ENCODE results near the gene DHCR7.
"Not testable (repeated sequence)": the region's sequence is repeated elsewhere in the genome, so short reads cannot be mapped to it uniquely, and the experiment has no call there.

The DHCR7 gene

DNA sequence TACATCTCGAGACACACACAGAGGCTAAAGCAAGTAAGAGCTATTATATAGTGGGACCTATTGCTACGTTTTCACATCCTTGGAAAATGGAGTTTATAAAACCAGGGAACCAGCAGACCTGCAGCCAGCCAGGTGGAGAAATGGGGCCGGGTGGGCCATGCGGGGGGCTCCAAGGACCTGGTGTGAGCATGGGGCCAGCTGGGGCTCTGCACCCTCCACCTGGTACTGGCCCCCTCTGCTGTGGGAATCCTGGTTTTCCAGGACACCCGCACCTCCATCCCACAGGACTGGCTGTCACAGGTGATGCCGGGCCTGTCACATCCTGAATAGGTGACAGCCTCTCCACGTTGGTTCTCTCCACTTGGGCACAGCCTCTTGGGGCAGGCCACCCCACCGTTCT lies 11.3 kb downstream of the DHCR7 start:
- DNase-seq: no peak

DNA sequence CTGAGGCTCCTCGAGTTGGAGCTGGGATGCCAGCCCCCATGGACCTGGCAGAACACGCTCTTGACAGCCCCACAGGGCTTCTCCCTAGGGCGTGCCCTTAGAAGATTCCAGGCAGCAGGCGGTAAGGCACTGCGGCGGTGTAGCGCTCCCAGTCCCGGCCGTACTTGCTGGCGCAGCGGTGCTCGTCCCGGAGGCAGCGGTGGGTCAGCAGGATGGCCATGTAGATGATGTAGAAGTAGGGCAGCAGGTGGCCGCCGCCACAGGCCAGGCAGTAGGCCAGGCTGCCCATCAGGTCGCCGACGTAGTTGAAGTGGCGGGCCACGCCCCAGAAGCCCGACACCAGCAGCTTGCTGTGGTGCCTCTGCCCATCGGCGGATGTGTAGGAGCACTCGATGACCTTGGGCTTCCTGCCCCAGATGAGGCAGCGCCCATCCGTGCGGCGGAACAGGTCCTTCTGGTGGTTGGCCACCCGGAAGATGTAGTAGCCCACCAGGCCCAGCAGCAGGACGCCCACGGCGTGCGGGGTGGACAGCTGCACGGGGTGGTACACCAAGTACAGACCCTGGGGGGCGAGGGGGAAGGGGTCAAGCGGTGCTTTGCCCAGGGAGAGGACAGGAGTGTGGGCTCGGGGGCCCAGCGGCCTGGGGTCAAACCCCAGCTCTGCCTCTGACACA lies 12.8 kb downstream of the DHCR7 start:
- no peak for DNase-seq

DNA sequence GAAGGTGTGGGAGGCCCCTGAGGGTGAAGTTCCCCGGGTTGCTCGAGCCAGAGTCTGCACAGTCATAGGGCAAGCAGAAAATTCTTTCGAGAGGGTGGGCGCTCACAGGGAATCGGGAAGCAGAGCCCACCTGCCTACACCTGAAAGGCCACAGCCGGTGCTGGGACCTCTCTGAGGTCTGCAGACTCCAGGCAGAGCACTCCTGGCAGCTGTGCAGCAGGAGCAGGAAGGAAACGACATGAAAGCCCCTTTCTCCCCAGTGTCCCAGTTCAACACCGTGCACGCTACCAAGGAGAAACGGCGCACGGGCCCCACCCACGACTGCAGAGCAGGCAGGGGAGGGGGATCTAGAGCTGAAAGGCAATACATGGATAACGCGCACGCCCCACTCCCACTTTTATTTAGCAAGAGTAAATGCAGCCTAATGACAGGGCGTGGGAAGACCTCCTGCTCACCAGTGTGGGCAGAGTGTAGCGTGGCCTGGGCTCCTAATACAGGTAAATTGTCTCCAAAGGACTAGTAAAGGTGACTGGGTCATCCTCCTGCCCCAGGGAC lies 13.5 kb downstream of the DHCR7 start:
- DNase-seq: no peak

DNA sequence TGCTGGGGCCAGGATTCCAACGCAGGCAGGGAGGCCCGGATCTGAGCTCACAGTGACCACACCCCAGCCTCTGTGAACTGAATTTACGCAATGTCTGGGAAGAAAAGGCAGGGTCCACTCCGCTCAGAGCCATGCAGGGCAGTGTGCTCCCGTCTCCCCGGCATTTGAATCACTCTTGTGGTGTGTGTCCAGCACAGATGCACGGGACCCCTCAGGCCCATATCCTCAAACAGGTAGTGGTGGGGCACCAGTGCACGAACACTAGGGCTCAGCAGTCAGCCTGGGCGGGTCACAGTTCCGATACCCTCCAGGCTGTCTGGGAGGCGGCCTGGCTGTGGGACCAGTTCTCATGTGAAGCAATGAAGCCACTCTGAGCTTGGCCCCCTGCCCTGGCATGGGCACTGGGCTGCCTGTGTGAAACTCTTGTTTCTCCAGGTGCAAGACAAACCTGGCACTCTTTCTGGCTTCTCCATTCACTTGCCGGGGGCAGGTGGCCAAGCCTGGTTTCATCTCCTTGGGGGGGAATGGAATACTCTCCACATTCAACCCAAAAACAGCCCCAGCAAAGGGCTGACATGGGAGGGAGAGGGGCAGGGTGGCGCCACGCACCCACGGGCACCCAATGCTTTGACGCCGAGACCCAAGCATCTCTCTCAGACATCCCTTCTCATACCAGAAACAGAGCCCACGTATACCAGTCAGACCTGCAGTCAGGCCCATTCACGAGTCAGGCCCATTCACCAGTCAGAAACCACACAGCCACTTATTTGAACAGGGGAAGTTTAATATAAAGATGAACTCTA lies 14.3 kb downstream of the DHCR7 start:
- DNase-seq: no peak

DNA sequence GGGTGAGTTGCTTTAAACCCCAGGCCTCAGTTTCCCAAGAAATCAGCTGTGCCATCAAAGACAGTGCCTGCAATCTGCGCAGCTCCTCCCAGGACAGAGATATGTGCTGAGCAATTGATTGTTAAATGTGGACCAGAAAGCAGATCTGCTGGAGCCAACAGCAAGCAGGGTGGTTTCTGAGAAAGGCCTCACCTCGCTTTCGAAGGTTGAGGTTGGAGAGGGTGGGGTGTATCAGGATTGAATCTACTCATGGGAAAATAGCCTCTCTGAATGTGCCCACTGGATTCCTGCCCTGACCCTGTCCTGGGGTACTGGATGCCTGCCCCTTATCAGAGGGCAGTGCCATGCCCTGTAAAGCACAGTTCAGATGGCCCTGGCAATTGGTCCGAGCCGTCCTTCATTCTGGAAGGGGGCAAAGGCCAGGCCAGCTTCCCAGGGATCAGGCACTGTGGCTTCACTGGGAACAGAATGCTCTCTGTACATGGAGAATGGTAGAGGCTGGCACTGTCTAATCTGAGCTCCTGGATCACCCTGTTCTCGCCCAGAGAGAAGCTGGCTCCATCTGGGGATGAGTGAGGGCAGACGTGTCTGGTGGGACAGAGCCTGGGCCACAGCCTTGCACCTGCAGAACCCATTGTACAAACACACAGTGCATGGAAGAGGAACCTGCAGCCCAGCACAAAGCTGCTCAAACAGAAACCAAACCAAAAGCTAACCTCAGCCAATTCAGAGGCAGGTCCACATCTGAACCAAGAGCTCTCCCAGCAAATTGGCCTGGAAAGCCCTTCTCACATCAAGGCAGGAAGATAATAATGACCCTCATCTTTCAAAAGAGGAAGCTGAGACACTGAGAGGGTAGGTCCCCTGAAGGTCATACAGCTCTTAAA lies 15.2 kb downstream of the DHCR7 start:
- DNase-seq: no peak

DNA sequence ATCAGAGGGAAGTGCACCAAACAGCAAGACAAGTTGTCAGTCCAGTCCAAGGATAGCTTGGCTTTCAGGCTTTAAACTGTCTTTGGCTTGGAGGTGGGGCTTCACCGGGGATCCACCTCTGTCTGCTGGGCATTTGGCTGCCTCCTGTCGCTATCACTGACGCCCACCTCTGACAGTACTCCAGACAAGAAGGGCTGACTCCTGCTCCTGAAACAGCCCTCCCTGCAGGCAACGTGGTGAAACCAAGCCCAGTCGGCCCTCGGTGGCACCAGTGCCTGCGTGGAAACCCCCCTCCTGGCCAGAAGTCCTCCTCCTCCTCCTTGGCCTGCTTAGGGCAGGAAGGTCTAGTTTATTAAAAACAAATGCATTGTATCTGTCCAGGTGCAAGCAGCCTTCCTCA lies 16.9 kb downstream of the DHCR7 start:
- DNase-seq: no peak

DNA sequence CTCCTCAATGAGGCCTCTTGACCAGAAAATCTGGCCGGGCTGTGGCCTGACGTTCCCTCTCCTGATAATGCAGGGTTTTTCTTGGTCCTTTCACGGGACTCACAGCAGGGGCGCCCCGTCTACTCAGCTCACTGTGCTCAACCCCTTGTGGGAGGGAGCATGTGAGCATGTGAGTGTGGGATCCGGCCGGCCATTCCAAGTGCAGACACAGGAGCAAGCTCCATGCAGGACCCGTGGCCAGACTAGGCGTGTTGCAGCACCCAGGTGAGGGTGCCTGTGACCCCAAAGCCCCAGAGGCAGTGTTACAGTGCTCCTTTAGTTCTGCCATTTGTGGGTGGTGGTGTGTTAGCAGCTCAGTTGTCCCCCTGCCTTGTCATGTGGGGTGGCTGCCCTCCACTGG lies 18.0 kb downstream of the DHCR7 start:
- DNase-seq: no peak

DNA sequence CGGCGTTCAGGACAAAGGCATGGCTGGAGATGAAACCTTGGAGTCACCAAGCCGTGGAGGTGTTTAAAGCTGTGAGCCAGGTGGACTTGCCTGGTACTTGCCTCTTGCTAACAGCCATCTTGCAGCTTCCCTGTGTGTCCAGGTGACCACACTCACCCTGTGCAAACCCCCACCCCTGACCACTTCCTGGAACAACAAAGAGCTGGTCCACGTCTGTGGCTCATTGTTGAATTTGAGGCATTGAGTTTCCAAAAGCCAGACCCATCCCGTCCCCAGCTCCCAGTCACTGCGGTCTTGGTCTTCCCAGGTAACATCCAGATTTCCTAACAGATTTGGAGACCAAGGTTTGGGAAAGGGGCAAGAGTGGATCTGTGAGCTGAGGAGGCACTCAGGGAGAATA lies 18.5 kb downstream of the DHCR7 start:
- DNase-seq: no peak

DNA sequence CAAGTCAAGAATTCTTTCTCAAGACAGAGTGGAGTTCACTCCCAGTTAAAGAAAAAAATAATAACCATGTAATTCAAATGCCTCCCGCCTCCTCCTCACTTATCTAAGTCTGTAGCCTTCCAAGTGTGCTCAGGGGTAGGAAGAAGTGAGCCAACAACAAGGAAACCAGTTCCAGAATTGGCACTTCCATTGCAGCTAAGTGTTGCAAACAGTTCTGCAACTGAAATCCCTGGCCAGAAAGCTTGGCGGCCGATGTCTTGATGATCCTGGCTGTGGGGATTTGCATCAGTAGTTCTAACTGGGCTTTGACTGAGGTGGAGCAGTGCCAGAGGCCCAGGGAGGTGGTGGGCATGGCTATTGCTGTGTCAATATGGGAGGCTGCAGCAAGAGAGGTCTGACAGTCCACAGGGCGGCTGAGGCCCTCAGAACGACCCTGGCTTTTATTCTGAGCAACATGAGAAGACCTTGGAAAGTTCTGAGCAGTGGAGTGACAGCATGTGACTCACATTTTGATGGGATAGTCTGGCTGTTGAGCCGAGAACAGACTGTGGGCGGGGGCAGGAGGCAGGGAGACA lies 19.2 kb downstream of the DHCR7 start:
- no peak for DNase-seq

DNA sequence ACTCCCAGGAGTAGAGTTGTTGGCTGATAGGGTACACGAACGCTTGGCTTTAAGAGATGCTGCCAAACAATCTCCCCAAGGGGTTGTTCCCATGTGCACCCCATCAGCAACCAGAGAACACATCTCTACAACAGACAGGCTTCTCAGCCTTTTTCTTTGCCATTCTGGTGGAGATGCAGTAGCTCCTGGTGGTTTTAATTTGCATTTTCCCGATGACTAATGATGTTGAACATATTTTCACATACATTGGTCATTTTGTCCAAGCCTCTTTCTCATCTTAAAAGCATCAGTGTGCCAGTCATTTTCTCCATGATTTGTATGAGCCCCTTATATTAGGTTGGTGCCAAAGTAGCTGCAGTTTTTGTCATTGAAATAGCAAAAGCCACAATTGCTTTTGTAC lies 21.8 kb downstream of the DHCR7 start:
- peak; percentile 39 to 48 for DNase-seq

DNA sequence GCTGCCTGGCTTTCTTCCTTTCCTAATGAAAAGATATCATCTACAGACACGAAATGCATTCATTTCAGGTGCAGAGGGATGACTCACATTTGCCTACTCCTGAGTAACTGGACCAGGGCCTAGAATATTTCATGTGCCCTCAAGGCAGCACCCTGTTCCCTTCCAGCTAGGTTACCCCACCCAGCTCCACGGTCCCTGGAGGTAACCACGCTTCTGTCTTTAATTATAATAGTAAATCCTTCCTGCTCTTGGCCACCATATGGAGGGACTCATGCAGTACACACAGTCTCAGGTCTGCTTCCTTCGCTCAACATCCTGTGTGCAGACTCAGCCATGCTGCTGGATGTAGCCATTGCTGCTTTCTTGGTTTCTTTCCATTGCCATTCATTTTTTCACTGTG lies 22.3 kb downstream of the DHCR7 start:
- peak; percentile 86 to 88 for DNase-seq

DNA sequence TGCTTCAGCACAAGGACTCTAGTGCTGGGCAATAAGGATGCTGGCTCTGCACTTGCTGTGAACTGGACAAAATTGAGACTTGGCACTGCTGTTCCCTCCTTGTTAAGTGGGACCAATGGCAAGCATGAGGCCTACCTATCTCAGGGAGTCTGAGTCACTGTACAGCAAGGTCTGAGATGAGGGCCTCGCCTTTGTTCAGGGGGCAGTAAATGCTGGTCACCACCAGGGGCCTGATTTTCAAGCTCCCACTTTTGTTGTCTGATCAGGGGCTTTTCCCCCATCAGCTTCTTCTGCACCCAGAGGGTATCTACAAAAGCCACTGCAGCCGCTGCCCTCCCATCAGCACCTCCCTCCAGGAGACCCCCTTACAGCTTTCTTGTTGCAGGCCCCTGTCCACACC lies 22.8 kb downstream of the DHCR7 start:
- peak in 1 of 2 experiments; percentile 72 for DNase-seq

DNA sequence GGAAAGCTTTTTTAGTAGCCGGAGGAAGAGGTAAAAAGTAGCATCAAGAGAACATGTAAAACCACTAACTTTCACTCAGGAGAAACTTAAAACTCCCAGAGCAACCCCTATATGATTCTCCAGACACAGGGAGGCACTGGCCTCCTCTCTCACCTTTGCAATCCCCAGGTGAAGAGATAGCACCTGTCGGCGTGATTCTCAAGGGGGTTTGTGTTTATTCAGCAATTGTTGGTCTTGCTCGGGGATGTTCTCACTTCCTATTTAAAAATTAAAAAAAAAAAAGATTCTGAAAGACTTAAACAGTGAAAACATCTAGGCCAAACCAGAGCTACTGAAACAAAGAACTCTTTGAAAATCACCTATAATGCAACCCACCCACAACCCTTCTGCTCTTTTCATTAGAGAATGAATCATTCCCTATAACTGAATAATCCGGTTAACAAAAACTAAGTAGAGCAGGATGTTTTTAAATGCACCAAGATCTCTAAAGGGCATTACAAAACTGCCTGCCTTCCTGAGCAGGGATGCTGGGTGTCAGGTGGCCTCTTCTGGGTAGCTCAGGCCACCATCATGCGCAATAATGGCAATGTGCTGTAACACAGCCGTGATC lies 24.9 kb downstream of the DHCR7 start:
- no peak for DNase-seq

DNA sequence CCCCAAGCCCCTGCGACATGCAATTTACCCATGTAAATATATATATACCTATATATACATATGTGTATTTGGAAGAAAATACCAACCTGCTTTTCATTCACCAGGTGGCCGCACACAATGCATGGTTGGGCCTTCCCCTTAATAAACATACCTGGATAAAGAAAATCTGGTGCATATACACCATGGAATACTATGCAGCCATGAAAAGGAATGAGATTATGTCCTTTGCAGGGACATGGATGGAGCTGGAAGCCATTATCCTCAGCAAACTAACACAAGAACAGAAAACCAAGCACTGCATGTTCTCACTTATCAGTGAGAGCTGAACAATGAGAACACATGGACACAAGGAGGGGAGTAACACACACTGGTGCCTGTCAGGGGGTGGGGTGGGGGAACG lies 25.9 kb downstream of the DHCR7 start:
- not testable (repeated sequence) for DNase-seq

DNA sequence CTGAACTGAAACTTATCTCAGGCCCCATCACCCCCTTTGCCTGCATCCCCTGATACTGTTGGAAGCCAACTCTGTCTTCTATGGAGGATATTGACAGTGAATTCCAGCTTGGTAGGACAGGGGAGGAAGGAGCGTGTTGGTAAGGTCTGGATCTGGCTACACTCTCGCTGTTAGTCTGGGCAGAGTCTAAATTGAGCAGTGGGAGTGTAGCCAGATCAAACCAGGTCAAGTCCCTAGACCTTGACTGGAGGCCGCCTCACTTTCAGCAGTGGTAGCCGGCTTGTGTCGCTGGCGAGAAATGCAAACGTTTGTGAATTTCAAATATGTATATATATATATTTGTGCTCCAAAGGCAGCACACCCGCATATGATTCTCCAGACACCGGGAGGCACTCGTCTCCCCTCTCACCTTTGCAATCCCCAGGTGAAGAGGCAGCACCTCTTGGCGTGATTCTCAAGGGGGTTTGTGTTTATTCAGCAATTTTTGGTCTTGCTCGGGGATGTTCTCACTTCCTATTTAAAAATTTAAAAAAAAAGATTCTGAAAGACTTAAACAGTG lies 26.7 kb downstream of the DHCR7 start:
- no peak for DNase-seq

DNA sequence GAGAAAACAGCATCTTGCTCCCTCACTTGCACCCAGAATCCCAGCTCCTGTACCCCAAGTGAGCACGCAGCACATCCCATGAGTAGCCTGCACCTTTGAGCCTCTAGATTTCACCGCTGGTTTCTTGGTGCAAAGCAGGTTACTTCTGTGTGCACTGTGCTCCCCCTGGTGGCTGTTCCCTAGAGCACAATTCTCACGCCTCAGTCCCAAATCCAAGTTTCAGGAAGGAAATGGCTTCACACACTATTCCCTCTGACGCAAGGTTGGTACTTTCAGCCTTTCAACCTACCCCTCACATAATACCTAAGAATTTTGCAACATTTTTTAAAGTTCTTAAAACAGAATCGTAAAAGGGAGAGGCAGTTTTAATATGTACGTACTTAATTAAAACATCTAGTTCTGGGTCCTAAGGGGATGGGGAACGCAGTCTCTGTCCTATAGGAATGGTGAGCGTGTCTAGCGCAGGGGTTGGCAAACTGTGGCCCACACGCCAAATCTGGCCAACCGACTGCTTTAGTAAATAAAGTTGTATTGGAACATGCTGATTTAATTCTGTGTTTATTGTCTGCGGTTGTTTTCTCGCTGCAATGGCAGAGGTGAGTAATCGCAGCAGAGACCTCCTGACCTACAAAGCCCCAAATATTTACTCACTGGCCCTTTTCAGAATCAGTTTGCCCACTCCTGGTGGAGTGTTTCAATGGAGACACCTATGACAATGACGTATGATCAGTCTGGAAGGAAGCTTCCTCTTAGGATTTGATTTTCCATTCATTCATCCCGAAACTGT lies 27.5 kb downstream of the DHCR7 start:
- peak; percentile 62 to 83 for DNase-seq

DNA sequence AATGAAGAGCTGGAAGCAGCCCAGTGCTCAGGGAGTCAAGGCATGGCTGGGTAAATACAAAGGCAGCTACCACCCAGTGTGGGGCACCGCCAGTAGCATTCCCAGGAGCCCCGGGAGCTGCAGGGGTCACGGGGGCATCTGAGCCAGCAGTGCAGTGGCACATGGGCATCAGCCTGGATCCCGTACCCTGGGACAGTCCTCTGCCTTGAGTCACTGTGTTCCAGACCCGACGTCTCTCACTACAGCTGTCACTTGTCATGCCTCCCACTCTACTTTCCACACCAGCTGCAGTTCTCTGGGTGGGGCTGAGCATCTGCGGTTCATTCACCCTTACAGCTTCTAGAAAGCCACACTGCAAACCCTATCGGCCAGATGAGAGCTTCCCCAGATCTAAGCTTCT lies 29.6 kb downstream of the DHCR7 start:
- no peak for DNase-seq

DNA sequence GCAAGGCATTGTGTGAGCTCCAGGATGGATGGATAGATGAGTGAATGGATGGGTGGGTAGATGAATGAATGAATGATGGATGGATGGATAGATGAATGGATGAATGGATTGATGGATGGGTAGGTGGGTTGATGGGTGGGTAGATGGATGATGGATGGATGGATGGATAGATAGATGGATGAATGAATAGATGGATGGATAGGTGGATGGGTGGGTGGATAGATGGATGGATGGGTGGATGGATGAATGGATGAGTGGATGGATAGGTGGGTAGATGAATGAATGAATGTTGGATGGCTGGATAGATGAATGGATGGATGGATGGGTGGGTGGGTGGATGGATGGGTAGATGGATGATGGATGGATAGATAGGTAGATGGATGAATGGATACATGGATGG lies 33.5 kb downstream of the DHCR7 start:
- DNase-seq: no peak

DNA sequence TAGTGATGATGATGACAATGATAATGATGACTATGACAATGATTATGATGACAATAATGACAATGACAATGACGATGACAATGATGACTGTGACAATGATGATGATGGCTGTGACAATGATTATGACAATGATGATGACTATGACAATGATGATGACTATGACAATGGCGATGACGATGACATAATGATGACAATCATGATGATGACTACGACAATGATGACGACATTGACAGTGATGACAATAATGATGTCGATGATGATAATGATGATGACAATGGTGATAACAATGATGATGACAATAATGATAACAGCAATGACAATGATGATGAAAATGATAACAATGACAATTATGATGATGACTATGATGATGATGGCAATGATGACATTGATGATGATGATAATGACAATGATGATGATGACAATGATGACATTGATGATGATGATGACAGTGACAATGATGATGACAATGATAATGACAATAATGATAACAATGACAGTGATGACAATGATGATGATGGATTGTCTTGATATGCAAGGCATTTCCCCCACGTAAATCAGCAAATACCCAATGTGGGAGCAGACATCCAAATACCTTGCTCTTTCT lies 37.7 kb downstream of the DHCR7 start:
- no peak for DNase-seq

DNA sequence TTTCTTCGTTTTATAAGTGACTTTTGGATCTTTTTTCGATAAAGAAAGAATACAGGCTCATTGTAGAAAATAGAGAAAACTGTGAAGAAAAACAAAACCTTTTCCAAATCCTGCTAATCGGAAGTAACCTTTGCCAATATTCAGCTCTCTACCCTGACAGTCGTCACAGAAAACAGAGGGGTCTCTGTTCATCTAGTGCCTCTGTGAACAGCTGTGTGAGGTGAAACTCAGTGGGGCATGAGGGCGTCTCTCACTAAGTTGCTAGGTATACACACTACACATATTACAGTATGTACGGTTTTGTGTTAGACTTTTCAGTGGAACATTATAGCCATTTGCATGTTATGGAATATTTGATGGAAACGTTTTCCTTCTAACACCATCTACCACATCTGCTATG lies 39.4 kb downstream of the DHCR7 start:
- peak in 1 of 2 experiments; percentile 15 for DNase-seq

DNA sequence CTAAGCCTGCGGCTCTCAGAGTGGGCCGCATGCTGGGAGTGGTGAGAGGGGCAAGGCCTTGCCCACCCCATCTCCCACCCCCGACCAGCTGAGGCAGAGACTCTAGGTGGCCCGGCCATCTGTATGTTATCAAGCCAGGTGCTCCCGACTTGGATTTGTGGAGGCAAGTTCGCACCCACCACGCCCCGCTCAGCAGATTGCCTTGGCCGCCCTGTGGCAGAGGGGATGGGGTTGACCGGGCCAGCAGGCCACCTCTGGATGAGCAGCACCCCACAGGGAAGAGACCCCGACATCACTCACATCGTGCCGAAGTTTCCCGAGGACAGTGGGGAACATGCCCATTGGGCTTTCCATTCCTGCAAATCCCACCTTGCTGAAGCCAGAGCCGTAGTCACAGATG lies 40.8 kb downstream of the DHCR7 start:
- no peak for DNase-seq
